CD1c-positive myeloid dendritic cell (primary cell): ENCODE results near the gene ZEB2.
A peak's percentile ranks its signal among the peaks of the same experiment; 100 is the strongest.

Experiments used
- DNase-seq: peaks from one replicate; pipeline ENCODE4 v3.0.0-alpha.2; 2016; ENCODE audit errors: extremely low spot score

The ZEB2 gene

DNA sequence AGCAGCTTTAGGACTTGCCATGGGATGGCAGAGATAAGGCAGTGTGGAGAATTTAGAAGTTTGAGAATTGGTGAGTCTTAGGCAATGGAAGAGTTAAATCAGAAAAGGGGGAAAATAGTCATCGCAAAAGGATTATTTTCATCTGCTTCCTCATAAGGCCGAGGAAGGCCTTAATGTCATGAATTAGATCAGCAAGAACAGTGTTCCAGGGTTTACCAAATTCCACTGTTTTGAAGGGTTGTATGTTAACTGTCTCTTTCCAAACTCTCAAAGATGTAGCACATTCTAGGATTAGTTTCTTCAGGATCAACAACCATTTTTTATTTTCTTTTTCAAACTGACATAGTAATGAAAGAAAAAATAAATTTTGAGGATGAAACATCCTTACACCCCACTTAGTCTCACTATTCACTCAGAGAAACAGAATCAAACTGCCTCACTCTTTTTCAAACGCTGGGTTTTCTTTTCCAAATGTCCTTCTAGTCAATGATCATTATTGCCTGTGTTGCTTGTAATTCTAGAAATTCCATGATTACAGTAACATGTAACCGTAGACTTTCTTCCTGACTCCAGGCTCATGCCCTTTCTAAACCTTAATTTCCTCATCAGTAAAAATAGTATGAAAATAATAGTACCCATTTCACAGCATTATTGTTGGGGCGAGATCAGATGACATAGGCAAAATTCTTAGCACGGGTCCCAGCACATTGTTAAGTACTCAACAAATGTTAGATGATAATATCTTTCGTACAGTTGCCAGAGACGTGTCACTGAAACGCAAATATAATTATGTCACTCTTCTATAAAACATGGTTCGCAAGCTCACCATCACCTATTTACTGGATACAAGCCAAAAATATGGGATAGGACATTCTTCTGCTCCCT is 23.6 kb downstream of the ZEB2 start:
- no peak for DNase-seq

DNA sequence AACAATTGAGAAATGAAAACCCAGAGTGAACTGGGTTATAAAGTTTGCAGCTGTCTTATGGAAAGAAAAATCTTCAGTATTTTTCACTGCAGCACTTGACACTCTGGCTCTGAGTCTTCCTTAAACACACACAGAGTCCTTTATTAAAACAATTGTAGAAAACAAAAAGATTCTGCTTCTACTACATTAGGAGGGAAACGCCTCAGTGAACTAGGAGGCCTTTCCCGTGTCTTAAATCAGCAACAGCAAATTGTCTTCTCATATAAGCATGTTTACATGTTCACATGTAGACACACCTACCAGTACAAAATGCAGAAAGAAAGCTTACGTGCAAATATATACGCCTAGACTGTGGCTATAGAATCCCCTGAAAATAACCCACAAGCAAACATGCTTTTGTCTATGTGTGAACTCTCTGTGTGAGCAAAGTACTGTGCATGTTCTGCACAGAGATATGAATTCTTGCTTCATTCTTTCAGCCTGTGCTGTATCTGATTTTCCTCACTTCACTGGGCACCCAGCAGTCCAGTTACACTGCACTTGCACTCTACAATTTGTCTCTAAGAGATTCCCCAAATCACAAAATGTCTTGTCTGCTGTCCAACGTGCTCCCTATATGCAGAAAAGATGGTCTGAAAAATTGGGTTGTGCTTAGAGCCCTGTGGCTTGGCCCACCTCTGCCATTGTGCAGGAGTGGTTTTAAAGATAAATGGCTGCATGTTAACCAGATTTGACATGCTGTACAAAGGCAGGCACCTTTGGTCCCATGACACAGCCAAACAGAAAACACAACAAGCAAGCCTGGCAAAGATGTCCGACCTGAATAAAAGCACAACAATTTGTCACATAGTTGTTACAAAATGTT is 24.5 kb downstream of the ZEB2 start:
- no peak for DNase-seq

DNA sequence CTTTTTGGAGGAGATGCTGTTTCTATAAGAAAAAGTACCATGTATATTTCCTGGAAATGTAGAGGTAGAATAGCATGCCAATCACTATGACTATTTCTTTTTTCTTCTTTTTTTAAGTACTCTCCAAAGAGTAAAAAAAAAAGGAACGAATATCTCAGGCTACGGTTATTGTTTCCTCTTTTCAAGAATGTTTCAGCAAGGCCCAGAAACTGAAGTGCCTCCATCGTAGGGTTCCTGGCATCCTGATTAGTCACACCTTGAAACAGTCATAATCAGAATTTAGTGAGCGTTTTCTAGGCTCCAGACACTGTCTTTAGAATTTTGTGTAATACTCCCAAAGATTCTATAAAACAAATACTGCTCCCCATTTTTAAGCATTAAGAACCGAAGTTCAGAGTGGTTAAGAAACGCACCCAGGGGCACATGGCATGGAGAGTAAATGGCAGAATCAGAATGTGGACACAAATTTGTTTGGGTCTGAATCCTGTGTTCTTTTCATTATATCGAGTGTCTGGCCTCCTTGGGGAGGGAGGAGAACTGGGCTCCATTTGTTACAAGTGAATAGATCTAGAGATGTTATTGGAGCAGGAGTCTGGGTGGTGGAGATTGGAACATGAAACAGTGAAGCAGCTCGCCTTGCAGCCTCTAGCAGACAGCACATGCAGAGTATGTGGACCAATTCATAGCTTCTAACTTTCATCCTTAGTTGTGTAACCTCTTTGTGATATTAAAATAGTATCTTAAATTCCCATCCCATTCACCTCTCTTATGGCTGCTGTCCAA is 26.7 kb downstream of the ZEB2 start:
- peak; percentile 87 for DNase-seq

DNA sequence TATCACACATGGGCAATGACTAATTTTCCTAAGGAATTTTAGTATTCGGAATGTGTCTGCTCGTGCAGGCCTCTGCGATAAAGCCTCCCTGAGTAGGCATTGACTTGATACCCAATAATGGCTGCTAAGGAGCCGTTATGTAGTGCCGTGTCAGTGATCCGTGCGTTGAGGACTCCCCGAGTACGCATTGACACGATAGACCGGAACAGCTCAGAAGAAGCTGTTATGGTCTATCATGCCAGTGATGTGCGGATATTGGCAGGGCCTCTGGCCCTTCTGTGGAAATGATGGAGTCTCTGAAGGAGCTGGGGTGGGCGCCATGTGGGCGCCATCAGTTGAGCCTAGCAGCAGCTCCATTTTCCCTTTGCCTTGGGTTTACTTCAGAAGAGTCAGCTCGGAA is 29.1 kb downstream of the ZEB2 start:
- DNase-seq = no peak

DNA sequence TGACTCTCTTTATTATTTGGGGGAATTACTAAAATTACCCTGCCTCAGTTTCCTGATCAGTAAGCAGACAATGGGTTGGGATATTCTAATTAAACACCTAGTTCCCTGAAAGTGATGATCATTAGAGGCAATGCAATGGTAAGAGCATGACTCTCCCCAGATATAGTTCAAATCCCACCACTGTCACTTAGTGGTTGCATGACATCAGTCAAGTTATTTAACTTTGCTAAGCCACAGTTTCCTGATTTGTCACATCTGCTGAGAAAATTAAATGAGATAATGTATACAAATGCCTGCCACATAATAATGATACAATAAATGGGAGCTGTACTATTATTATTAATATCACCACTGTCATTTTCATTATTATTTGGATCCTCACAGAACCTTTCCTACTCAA is 29.9 kb downstream of the ZEB2 start:
- DNase-seq = no peak

DNA sequence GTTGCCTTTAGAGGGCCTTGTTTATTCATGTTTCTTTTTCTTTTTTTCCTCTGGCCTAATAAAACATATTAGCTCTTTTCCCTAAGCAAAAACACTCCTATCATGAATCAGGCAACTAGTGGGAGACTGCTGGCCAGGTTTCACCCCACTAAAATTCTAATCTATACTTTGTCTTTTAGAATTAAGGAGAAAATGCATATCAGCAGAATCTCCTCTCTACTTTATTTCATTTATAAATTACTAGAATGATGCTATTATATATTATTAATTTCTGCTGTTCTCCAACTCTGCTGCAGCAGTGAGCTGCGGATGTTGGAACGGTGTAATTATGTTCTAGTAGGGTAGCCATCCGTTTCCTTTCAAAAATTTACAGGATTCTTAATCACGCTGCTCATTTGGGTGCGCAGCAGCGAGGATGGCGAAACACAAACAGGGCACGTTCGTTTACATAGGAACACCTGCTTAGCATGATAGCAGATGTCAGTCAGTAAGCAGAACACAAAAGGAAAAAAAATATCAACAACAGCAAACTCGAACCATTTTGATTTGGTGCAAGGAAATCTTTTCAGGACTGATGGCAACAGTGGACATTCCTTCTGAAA is 30.5 kb downstream of the ZEB2 start:
- no peak for DNase-seq

DNA sequence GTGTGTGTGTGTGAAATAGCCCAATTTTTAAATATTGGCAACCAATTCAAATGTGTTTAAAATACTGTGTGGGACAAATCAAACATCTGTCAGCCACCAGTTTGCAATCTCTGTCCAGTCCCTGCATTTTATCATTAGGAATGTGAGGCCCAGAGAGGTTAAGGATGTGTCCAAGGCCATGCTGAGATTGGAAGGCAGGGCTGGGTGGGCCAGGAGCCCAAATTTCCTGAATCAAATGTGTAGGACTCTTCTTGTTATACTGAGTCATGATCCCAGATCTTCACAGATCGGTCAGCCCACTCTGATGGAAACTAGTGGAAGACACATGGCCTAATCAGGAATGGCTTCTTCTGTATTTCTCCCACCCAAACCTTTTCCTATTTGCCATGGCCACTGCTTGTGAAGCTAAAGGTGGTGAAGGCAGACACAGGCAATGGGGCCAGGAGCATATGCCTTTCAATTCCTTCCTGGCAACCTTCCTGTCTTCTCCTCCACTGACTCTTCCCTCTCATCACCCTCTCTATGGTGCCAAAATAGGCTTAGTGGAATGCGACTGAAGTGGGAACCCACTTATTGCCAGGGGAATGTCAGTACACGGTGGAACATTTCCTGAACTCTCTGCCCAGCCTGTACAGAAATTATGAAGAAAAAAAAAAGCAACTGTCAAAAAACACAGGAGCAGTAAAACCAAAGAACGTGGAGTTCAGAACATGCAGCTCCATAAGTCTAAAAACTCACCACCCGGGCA is 35.5 kb downstream of the ZEB2 start:
- DNase-seq = no peak

DNA sequence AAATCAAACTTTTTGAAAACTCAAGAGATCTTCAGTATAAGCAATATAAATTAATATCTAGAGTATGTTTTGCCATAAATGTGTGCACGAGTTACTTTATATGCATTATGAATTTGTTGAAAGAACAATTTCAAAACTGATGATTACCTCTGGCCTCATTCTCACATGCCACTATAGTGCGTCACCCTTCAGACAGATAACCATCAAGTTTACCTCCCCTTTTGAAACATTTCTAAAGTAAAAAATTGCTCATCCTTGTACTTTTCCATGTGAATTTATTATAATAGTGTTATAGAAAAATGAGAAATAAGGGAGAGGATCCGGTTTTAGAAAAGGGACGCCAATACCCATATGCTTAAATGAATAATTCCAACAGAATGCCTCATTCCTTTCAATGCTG is 38.3 kb downstream of the ZEB2 start:
- no peak for DNase-seq

DNA sequence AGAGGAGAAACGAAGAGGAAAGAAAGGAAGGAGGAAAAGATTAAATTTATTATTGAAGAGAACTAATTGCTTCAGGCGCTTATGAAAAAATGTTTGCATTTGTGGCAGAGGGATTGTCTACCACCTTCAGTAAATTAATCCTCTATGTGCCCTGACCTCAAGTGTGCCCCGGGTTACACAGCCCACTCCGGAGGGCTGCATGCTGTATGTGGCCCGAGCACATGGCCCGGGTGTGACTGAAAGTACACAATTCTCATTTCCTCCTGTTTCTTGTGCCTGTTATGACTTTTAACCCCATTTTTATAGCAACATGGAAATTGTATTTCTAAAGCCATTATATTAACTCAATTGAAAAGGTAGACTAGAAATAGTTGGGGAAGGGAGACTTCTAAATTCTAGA is 38.8 kb downstream of the ZEB2 start:
- DNase-seq = peak; percentile 35

DNA sequence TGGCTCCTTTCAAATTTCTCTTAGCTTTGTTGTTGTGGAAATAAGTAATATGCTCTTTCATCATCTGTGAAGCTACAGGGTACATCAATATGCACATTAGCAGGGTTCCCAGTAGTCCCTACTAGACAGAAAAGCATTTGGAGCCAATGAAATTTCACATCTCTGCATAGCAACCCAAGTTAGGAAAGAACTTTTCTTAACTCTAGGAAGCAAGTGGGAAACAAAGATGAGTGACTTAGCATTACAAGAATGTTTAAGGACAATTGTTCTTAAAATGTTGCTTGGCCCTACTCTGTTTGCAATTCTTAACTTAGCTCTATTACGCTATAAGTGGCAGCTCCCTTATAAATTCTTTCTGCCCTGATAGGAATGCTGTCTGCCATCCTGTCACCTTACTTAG is 39.6 kb downstream of the ZEB2 start:
- no peak for DNase-seq

DNA sequence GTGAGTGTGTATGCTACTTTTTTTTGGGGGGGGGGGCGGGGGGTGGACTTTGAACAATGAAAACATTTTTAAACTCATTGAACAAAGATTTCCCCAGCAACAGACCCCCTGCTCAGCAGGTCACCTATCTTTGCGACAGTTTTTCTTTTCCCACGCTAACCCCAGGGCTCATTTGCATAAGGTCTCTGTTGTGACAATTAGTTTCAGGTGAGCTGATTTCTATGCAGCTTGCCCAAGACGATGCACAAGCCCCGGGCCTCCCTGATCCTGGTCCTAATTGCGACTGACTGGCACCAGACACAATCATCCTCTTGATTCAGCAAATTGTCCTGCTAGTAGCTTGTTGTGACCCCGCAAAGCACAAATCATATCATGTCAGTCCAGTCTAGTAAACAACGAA is 40.3 kb downstream of the ZEB2 start:
- no peak for DNase-seq

DNA sequence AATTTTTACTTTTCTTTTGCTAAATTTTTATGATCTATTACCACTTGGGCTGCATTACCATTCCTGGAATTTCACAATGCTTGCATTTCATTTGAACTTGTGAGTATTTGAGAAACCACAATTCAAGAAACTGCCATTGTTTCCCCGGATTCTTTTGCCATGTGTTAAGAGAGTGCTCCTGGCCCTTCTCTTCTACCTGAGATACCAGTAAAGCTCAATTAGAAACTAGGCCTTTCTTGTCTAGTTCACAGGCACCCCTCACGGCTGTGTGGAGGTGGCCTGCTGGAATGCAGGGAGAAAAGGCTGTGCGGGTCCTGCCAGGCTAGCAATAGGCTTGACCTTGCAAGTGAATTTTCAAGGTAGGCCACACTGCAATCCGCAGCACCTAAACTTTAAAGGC is 40.8 kb downstream of the ZEB2 start:
- no peak for DNase-seq

DNA sequence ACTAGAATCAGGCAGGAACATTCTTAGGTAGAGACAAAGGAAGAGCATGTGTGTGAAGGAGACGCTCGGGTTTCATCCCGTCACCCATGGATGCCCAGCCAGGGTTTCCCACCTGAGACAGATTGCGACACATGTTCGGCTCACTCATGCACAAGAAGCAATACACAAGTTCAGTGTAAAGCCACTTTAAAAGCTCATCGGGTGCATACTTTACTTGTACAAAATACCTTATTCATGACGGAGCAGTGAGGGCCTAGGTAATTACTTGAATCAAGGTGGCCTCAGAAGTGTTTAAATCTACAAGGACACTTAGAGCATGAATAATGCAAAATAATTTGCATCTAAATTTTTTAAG is 42.0 kb downstream of the ZEB2 start:
- DNase-seq = no peak

DNA sequence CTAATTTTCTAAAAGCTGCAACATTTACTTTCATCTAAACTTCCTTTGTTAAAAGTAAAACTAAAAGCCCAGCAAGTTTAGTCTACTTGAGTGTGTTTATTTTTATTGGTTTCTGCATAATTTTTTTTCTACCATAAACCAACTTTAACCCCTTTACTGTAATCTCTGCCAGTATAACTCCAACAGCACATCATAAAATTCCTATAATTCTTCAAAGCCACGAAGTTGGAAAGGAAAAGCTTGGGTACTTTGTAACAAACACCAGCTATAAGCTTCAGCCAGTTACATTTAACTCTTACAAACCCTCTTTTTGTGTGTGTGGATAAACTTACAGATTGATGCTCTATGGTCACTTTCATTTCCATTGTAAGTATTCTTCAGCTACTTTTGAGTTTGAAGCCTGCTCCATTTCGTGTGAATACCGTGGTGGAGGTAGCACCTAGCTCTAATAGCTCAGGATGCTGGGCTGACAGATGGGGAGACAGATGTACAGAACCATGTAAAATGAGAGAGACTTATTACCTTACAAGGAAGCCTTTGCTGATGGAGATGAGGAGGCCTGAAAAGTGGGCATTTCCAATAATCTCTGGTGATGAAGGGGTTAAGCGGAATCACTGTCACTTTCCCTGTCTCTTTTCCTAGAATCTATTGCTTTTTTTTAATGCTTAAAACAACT is 42.5 kb downstream of the ZEB2 start:
- no peak for DNase-seq

DNA sequence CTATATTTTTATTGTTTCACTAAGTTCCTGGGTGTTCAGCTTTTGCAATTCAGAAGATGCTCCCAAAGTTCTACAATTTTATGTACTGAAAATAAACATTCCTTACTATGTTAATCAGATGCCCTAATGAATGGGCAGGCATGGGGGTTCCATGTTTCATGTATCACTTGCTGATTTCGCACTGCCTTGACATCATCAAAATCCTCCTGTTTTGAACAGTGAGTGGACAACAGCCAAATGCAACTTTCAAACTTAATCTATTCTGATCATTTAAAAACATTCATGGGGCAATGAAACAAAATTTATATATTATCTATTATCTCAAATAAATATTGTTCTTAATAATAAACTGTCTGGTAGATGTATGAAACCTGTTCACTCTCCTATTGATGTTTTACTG is 43.2 kb downstream of the ZEB2 start:
- no peak for DNase-seq

DNA sequence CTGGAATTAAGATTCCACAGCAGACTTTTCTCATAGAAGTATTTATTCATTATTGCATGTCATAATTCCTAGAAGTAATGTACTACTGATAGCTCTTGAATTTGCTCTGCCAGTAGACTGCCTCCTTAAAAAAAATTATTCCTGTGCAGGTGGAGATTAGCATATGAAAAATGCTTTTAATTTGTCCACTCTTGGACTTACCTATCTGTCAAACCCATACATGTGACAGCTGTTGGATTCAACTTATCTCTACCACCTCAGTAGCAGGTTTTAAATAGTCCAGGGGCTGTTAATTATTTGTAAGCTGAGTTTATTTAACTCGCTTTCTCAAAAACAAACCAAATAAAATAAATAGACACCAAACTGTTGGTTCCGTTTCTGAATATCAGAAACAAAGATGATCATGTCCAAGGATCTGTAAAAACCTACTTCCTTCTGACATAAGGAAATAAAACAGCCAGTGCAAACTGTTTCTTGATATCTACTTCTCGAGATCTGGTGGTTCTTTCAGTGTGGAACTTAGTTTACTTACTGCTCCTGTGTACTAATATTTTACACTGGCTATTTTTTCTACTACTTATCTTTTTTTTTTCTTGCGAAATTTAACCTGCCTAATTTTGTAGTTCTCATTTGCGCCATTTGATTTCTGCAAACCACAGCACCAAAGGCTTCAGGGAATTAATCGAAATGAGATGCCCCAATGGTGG is 44.2 kb downstream of the ZEB2 start:
- DNase-seq = no peak

DNA sequence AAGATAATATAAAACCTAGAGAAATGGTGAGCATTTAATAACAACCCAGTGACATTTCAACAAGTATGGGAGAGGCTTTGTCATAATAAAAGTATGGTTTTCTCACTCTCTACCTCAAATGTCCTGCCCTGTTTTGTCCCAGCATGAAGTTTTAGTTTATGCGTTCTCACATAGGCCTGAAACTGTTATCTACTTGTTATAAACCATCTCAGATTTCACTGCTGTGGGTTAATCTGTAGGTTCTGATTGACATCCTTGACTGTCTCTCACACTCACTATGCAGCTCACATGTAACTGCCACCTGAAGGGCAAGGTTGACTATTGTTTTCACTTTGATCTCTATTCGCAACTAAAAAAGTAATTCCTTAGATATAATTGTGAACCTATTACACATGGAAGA is 44.9 kb downstream of the ZEB2 start:
- no peak for DNase-seq

DNA sequence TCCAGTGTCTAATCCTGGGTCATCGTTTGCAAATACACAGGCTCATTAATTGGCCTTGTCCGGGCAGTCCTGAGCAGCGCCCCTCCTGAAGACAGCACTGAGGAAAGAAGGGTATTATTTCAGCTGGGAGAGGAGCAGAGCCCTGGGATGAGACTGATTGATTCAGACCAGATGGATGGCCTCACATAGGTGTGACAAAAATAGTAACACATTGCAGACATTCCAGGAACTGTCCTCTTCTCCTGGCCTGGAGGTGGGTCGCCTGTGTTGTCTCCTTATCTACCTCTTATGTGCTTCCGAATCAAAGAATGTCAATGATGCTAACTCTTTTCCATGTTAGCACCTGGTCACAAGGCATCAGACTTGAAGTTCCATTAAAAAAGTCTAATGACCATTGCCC is 45.9 kb downstream of the ZEB2 start:
- no peak for DNase-seq

DNA sequence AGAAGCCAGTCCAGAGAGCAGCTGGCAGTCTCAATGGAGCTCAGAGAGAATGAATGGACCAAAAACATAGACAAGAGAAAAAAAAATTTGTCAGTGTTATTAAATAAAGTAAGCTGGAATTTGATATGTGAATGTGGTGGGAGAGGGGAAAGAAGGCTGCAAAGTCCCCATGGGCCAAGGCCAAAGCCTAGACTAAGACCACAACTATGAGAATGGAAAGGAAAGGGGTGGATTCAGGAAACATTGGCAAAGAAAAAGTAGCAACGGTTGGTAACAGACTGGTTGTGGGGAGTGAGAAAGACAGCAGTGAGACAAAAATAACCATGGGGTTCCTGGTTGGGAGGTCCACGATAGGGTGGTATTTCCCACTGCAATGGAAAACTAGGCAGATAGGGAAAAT is 47.0 kb downstream of the ZEB2 start:
- DNase-seq = no peak

DNA sequence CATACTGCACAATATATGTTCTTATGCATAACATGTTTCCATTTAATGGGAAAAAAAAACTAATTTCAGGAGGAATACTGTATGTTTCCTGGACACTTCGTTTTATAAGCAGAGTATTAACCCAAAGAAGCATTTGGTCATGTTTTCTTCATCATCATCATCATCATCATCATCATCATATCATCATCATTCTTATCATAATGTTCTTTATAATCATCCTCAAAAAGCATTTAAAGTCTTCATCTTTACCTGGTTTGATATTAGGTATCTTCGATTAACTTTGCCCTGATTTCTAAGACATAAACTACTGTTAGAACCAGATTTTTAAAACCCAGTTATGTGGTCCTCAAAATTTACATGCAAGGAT is 47.9 kb downstream of the ZEB2 start:
- DNase-seq = no peak
